ENCODE data around the gene ISL2. TPM values are rescaled to one million over a fixed set of nuclear protein-coding genes. Genes with fewer than 3 reads are reported as not detected.

ISL2 gene
- total RNA-seq, 2 donors from 2014 or later, result 0.77 to 2.4 TPM

GRCh38 chr15:76338486-76339304 lies 2.1 kb downstream of the ISL2 start:
- TF ChIP-seq CTCF (IDR thresholded peaks at IDR 0.05), result no peak
- no peak for TF ChIP-seq POLR2A (IDR thresholded peaks at IDR 0.05)
- TF ChIP-seq POLR2AphosphoS5 (IDR thresholded peaks at IDR 0.05), result no peak
- Histone ChIP-seq H3K9me3 (no peaks in the 10 kb centered on the region), H3K27me3 (replicated peaks; ENCODE audit: insufficient read depth) (peaks cover 46% of the 10 kb centered on the region), H3K27ac (peak overlapping the region in 1 of 2 donors; percentile 50), H3K4me1 (replicated peaks) (peaks cover 7% of the 10 kb centered on the region), H3K36me3 (no peaks in the 10 kb centered on the region), H3K4me3 (peak overlapping the region; percentile 21 to 22)
- intact Hi-C loops (cut with DNase I), result no loop called here
- DNase-seq (ENCODE audit: low spot score), result no peak
- WGBS, result 22% methylated on average over 21 of the region's 26 CpGs

- H3K4me1 ChIP-seq (replicated peaks), result peaks cover 7% of the 10 kb centered on the region
- DNase-seq (ENCODE audit: low spot score), result no peak
- H3K27me3 ChIP-seq (replicated peaks; ENCODE audit: insufficient read depth), result peaks cover 50% of the 10 kb centered on the region
- H3K9me3 ChIP-seq, result no peaks in the 10 kb centered on the region
- peak overlapping the region; percentile 17 to 21 for H3K4me3 ChIP-seq
- WGBS, result 17% methylated on average over 48 of the region's 48 CpGs
- no peak for TF ChIP-seq POLR2AphosphoS5 (IDR thresholded peaks at IDR 0.05)
- no peak for TF ChIP-seq POLR2A (IDR thresholded peaks at IDR 0.05)
- no peak for TF ChIP-seq CTCF (IDR thresholded peaks at IDR 0.05)
- intact Hi-C loops (cut with DNase I), result no loop called here
- H3K36me3 ChIP-seq, result no peaks in the 10 kb centered on the region
- peak overlapping the region; percentile 41 to 53 for H3K27ac ChIP-seq
These were observed 3.0 kb downstream of the ISL2 start for GRCh38 chr15:76339305-76340197.

- H3K4me3 ChIP-seq, result peak overlapping the region; percentile 17 to 21
- H3K36me3 ChIP-seq, result no peaks in the 10 kb centered on the region
- intact Hi-C loops (cut with DNase I), result no loop called here
- H3K27me3 ChIP-seq (replicated peaks; ENCODE audit: insufficient read depth), result peaks cover 55% of the 10 kb centered on the region
- H3K4me1 ChIP-seq (replicated peaks), result peaks cover 7% of the 10 kb centered on the region
- 19% methylated on average over 50 of the region's 53 CpGs for WGBS
- DNase-seq (ENCODE audit: low spot score), result no peak
- TF ChIP-seq POLR2AphosphoS5 (IDR thresholded peaks at IDR 0.05), result no peak
- no peak for TF ChIP-seq POLR2A (IDR thresholded peaks at IDR 0.05)
- no peak for TF ChIP-seq CTCF (IDR thresholded peaks at IDR 0.05)
- H3K9me3 ChIP-seq, result no peaks in the 10 kb centered on the region
- H3K27ac ChIP-seq, result peak overlapping the region in 1 of 2 donors; percentile 53
These were observed 3.7 kb downstream of the ISL2 start for GRCh38 chr15:76340198-76340802.

- no peaks in the 10 kb centered on the region for H3K36me3 ChIP-seq
- no peak overlapping the region for H3K27ac ChIP-seq
- H3K4me3 ChIP-seq, result peak overlapping the region in 1 of 2 donors; percentile 21
- TF ChIP-seq CTCF (IDR thresholded peaks at IDR 0.05), result peak in 1 of 4 experiments; percentile 12
- no peak for TF ChIP-seq POLR2AphosphoS5 (IDR thresholded peaks at IDR 0.05)
- H3K4me1 ChIP-seq (replicated peaks), result peaks cover 7% of the 10 kb centered on the region
- intact Hi-C loops (cut with DNase I), result no loop called here
- peaks cover 57% of the 10 kb centered on the region for H3K27me3 ChIP-seq (replicated peaks; ENCODE audit: insufficient read depth)
- DNase-seq (ENCODE audit: low spot score), result no peak
- 26% methylated on average over 23 of the region's 35 CpGs for WGBS
- no peaks in the 10 kb centered on the region for H3K9me3 ChIP-seq
These were observed 4.3 kb downstream of the ISL2 start for GRCh38 chr15:76340803-76341365.

Data from prostate gland (tissue), 2 donors.